Fibroblast of the aortic adventitia (primary cell): ENCODE results near the gene EIF4EBP2. TPM values are rescaled to one million over a fixed set of nuclear protein-coding genes. Genes with fewer than 3 reads are reported as not detected.

Source experiments
- DNase-seq: peaks from one replicate; pipeline ENCODE4 v3.0.0-alpha.2; 2010; ENCODE audit warnings: low read depth
- H3K4me3 ChIP-seq: 2 replicates; pipeline ENCODE4 v1.5.1; 2011; ENCODE audit warnings: low read depth, mild to moderate bottlenecking, control low read depth, low read length, moderate library complexity
- CTCF ChIP-seq: IDR thresholded peaks from 2 replicates; pipeline ENCODE4 v1.5.1; 2011; ENCODE audit warnings: mild to moderate bottlenecking, low read length, control low read depth, inconsistent platforms; ENCODE audit not compliant: insufficient read depth
- total RNA-seq: library from RNA; depleted of rRNA; stranded (reverse); fragments of >200 nt; gene quantifications from 2 replicates; pipeline ENCODE4 v1.2.3, GENCODE V29; 2012; ENCODE audit warnings: low replicate concordance

The EIF4EBP2 gene
- total RNA-seq, 1 donor = 54.2 TPM

- TF ChIP-seq CTCF = no peak
- H3K4me3 ChIP-seq = no peak overlapping the region
- DNase-seq = peak; percentile 67
These were observed 26.8 kb downstream of the EIF4EBP2 start for GRCh38 chr10:70430493-70431445.

GRCh38 chr10:70432101-70432500 is 28.2 kb downstream of the EIF4EBP2 start:
- no peak for TF ChIP-seq CTCF
- H3K4me3 ChIP-seq = no peak overlapping the region
- no peak for DNase-seq

GRCh38 chr10:70432561-70433263 is 28.8 kb downstream of the EIF4EBP2 start:
- DNase-seq = no peak
- no peak overlapping the region for H3K4me3 ChIP-seq
- TF ChIP-seq CTCF = no peak

GRCh38 chr10:70433581-70434280 is 29.8 kb downstream of the EIF4EBP2 start:
- no peak for TF ChIP-seq CTCF
- no peak for DNase-seq
- H3K4me3 ChIP-seq = no peak overlapping the region

GRCh38 chr10:70435241-70436085 is 31.5 kb downstream of the EIF4EBP2 start:
- no peak for TF ChIP-seq CTCF
- H3K4me3 ChIP-seq = no peak overlapping the region
- no peak for DNase-seq

- DNase-seq = no peak
- no peak overlapping the region for H3K4me3 ChIP-seq
- no peak for TF ChIP-seq CTCF
These were observed 33.8 kb downstream of the EIF4EBP2 start for GRCh38 chr10:70437721-70438120.
